KMS-11 (cell line): Measurements from ENCODE around the gene DDX28.

Experiments
- H2AFZ ChIP-seq: fragments of 200-600 bp; sonication (generic); 2 replicates; pipeline ENCODE4 v1.6.1; 2016; ENCODE audit warnings: antibody characterized with exemption, mixed run types, low read depth
- H3K27ac ChIP-seq: fragments of 200-600 bp; sonication (generic); 2 replicates; pipeline ENCODE4 v1.6.1; 2016; ENCODE audit warnings: mild to moderate bottlenecking, mixed run types
- H3K27me3 ChIP-seq: fragments of 200-600 bp; sonication (generic); 2 replicates; pipeline ENCODE4 v1.6.1; 2017; ENCODE audit warnings: mild to moderate bottlenecking, low read depth, mixed run types, moderate library complexity; ENCODE audit not compliant: insufficient read depth
- H3K36me3 ChIP-seq: fragments of 200-600 bp; sonication (generic); 2 replicates; pipeline ENCODE4 v1.6.1; 2017; ENCODE audit warnings: mild to moderate bottlenecking, mixed run types; ENCODE audit not compliant: insufficient read depth
- H3K4me1 ChIP-seq: fragments of 200-600 bp; sonication (generic); 2 replicates; pipeline ENCODE4 v1.6.1; 2016; ENCODE audit warnings: mild to moderate bottlenecking, low read depth, mixed run types; ENCODE audit not compliant: poor library complexity, severe bottlenecking
- H3K4me2 ChIP-seq: fragments of 200-600 bp; sonication (generic); 2 replicates; pipeline ENCODE4 v1.7.0; 2016; ENCODE audit warnings: mild to moderate bottlenecking, mixed run types
- H3K4me3 ChIP-seq: fragments of 200-600 bp; sonication (generic); IDR thresholded peaks from 2 replicates; pipeline ENCODE4 v1.6.1; 2017; ENCODE audit warnings: low read depth, low read length, mixed read lengths; ENCODE audit not compliant: insufficient read depth
- H3K79me2 ChIP-seq: fragments of 200-600 bp; sonication (generic); 2 replicates; pipeline ENCODE4 v1.6.1; 2016; ENCODE audit warnings: low read depth, mixed run types; ENCODE audit not compliant: insufficient read depth
- H3K9ac ChIP-seq: fragments of 200-600 bp; sonication (generic); 2 replicates; pipeline ENCODE4 v1.6.1; 2016; ENCODE audit warnings: mild to moderate bottlenecking, mixed run types
- H4K20me1 ChIP-seq: fragments of 200-600 bp; sonication (generic); 2 replicates; pipeline ENCODE4 v1.6.1; 2016; ENCODE audit warnings: mild to moderate bottlenecking, mixed run types; ENCODE audit not compliant: insufficient read depth
- CTCF ChIP-seq: fragments of 200-600 bp; sonication (generic); conservative IDR thresholded peaks from 2 replicates; pipeline ENCODE4 v1.6.1; 2017; ENCODE audit warnings: low read depth, mild to moderate bottlenecking, antibody characterized with exemption, low read length, moderate library complexity, mixed read lengths

The DDX28 gene

GRCh38 chr16:67986949-67987348, 36.1 kb downstream of the DDX28 start:
- H3K36me3 ChIP-seq: no peaks in the 10 kb centered on the region
- no peak for TF ChIP-seq CTCF
- peaks cover 16% of the 10 kb centered on the region for H3K4me1 ChIP-seq

GRCh38 chr16:67982011-67982696, 40.9 kb downstream of the DDX28 start:
- Histone ChIP-seq H3K9ac (no peak overlapping the region), H3K36me3 (no peaks in the 10 kb centered on the region), H3K27ac (no peak overlapping the region), H4K20me1 (no peaks in the 10 kb centered on the region), H3K4me2 (no peak overlapping the region), H2AFZ (no peak overlapping the region), H3K4me3 (no peak overlapping the region), H3K79me2 (no peaks in the 10 kb centered on the region), H3K4me1 (peaks cover 14% of the 10 kb centered on the region), H3K27me3 (no peaks in the 10 kb centered on the region)
- TF ChIP-seq CTCF: no peak

More at GRCh38 chr16:67986949-67987348, 36.1 kb downstream of the DDX28 start:
- no peak overlapping the region for H3K4me3 ChIP-seq
- no peak overlapping the region for H2AFZ ChIP-seq
- no peak overlapping the region for H3K4me2 ChIP-seq
- H4K20me1 ChIP-seq: no peaks in the 10 kb centered on the region
- H3K79me2 ChIP-seq: no peaks in the 10 kb centered on the region
- no peaks in the 10 kb centered on the region for H3K27me3 ChIP-seq
- H3K27ac ChIP-seq: no peak overlapping the region
- H3K9ac ChIP-seq: no peak overlapping the region

- H3K27ac ChIP-seq: no peak within 1 kb of the TSS
- H3K79me2 ChIP-seq: no peaks in the 10 kb centered on the region
- H4K20me1 ChIP-seq: no peaks in the 10 kb centered on the region
- H3K9ac ChIP-seq: no peak within 1 kb of the TSS
- peaks cover 21% of the 10 kb centered on the region for H3K4me1 ChIP-seq
- no peaks in the 10 kb centered on the region for H3K36me3 ChIP-seq
- H3K27me3 ChIP-seq: no peaks in the 10 kb centered on the region
- H3K4me2 ChIP-seq: no peak within 1 kb of the TSS
- H2AFZ ChIP-seq: no peak within 1 kb of the TSS
- H3K4me3 ChIP-seq: no peak within 1 kb of the TSS
- TF ChIP-seq CTCF: no peak
Observed at GRCh38 chr16:67979955-67980678, 42.9 kb downstream of the DDX28 start, which contains the start of gene DPEP3. Gene DPEP3, minus strand, starts transcription at chr16:67980499. Its CDS starts 119 bp downstream, at chr16:67980380.

- Histone ChIP-seq H3K4me2 (no peak overlapping the region), H3K4me1 (peaks cover 28% of the 10 kb centered on the region), H3K4me3 (no peak overlapping the region), H3K27me3 (no peaks in the 10 kb centered on the region), H2AFZ (no peak overlapping the region), H3K9ac (no peak overlapping the region), H3K36me3 (no peaks in the 10 kb centered on the region), H3K27ac (no peak overlapping the region), H3K79me2 (no peaks in the 10 kb centered on the region), H4K20me1 (no peaks in the 10 kb centered on the region)
- no peak for TF ChIP-seq CTCF
Observed at GRCh38 chr16:67977469-67978227, 45.4 kb downstream of the DDX28 start.
